Esophagus muscularis mucosa (tissue), 4 donors: ENCODE data around the gene BDH1. TPM values are rescaled to one million over a fixed set of nuclear protein-coding genes. Genes with fewer than 3 reads are reported as not detected.

Experiments
- DNase-seq: peaks from one replicate; pipeline ENCODE4 v3.0.0-alpha.2; 2017; ENCODE audit errors: extremely low spot score
- H3K27ac ChIP-seq, 4 donors: fragments of 200-600 bp; sonication (generic); replicated peaks in 1 of 4; 1 replicate in 3 of 4; 2 replicates in 1 of 4; pipeline ENCODE4 v1.5.1; 2016 to 2019; ENCODE audit warnings: mild to moderate bottlenecking in 1 of 4
- H3K27me3 ChIP-seq, 4 donors: fragments of 200-600 bp; sonication (generic); one replicate each; pipeline versions ENCODE4 v1.5.1 to v1.6.0; 2016 to 2019
- H3K36me3 ChIP-seq, 4 donors: fragments of 200-600 bp; sonication (generic); one replicate each; pipeline ENCODE4 v1.5.1; 2016 to 2019
- H3K4me1 ChIP-seq, 4 donors: fragments of 200-600 bp; sonication (generic); one replicate each; pipeline ENCODE4 v1.5.1; 2016 to 2019
- H3K4me3 ChIP-seq, 4 donors: fragments of 200-600 bp; sonication (generic); 1 replicate in 2 of 4; 2 replicates in 2 of 4; pipeline ENCODE4 v1.5.1; 2016 to 2019; ENCODE audit warnings: mild to moderate bottlenecking in 4 of 4, moderate library complexity in 1 of 4
- H3K9me3 ChIP-seq, 4 donors: fragments of 200-600 bp; sonication (generic); 1 replicate in 3 of 4; 2 replicates in 1 of 4; pipeline ENCODE4 v1.5.1; 2016 to 2019
- EP300 ChIP-seq: sonication (generic); formaldehyde crosslinking; IDR thresholded peaks from one replicate; pipeline ENCODE4 v1.6.1; 2017; ENCODE audit warnings: antibody characterized with exemption
- POLR2A ChIP-seq: fragments of 450-650 bp; IDR thresholded peaks from one replicate; pipeline ENCODE4 v1.6.1; 2017; ENCODE audit warnings: antibody characterized with exemption, moderate library complexity, mild to moderate bottlenecking, low read depth
- POLR2AphosphoS5 ChIP-seq, 2 donors: sonication (generic); formaldehyde crosslinking; IDR thresholded peaks; one replicate each; pipeline ENCODE4 v1.6.1; 2017; ENCODE audit warnings: antibody characterized with exemption in 2 of 2
- WGBS: methylation state at CpG from one replicate; pipeline ENCODE4 v1.1.5; 2018; 5-methylcytosine and 5-hydroxymethylcytosine counted together
- intact Hi-C: fragments of 100-400 bp; cut with DNase I; formaldehyde crosslinking; loops from one replicate; pipeline ENCODE4 v1.15.1; 2023
- total RNA-seq, 4 donors: library from RNA; depleted of rRNA; stranded (reverse); fragments of >200 nt; gene quantifications; one replicate each; pipeline versions ENCODE4 v1.1.0 to v1.2.1, GENCODE V29; 2016
- TF ChIP-seq, protein P1 (sequence below), 3 experiments: fragments of 200-600 bp in 2 of 3; fragments of 450-650 bp in 1 of 3; sonication (generic) in 2 of 3; IDR thresholded peaks; one replicate each; pipeline ENCODE4 v1.5.1; 2017 to 2019; ENCODE audit warnings: antibody characterized with exemption in 3 of 3, mild to moderate bottlenecking in 2 of 3, moderate library complexity in 1 of 3

The BDH1 gene
- total RNA-seq, 4 donors from 2014 or later, result 9.1 to 18.7 (median 14.6) TPM

DNA sequence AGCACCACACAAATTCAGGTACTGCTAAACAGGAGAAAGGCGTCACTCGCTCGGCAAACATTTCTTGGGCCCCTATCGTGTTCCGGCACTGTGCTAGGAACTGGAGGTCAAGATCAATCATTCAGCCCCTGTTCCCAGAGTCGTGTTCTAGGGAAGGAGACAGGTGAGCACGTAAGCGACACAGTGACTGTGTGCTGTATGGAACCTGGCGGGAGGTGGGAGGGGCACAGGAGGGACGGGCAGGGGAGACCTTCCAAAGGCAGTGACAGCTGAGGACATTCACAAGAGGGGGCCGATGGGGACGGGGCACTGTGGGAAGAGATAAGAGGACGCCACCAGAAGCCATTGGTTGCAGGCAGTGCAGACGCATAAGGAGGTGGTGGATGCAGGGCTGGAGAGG lies 32.2 kb downstream of the BDH1 start:
- Histone ChIP-seq H3K27me3 (no peaks in the 10 kb centered on the region), H3K27ac (no peak overlapping the region), H3K4me1 (no peaks in the 10 kb centered on the region), H3K4me3 (no peak overlapping the region), H3K9me3 (no peaks in the 10 kb centered on the region), H3K36me3 (peaks cover 0 to 65% (median 19%) of the 10 kb centered on the region in 4 donors)
- DNase-seq, result no peak
- intact Hi-C loops, result no loop called here
- 86% methylated on average over 14 of the region's 14 CpGs for WGBS
- TF ChIP-seq POLR2A (no peak), EP300 (no peak), POLR2AphosphoS5 (IDR thresholded peaks at IDR 0.05) (no peak)
- TF ChIP-seq, protein P1, sequence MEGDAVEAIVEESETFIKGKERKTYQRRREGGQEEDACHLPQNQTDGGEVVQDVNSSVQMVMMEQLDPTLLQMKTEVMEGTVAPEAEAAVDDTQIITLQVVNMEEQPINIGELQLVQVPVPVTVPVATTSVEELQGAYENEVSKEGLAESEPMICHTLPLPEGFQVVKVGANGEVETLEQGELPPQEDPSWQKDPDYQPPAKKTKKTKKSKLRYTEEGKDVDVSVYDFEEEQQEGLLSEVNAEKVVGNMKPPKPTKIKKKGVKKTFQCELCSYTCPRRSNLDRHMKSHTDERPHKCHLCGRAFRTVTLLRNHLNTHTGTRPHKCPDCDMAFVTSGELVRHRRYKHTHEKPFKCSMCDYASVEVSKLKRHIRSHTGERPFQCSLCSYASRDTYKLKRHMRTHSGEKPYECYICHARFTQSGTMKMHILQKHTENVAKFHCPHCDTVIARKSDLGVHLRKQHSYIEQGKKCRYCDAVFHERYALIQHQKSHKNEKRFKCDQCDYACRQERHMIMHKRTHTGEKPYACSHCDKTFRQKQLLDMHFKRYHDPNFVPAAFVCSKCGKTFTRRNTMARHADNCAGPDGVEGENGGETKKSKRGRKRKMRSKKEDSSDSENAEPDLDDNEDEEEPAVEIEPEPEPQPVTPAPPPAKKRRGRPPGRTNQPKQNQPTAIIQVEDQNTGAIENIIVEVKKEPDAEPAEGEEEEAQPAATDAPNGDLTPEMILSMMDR (IDR thresholded peaks at IDR 0.05), result no peak

- H3K27ac ChIP-seq, result no peak overlapping the region
- H3K36me3 ChIP-seq, result peaks cover 0 to 60% (median 19%) of the 10 kb centered on the region in 4 donors
- TF ChIP-seq POLR2AphosphoS5 (IDR thresholded peaks at IDR 0.05) (no peak), EP300 (no peak)
- TF ChIP-seq, protein P1 (IDR thresholded peaks at IDR 0.05), result no peak
- intact Hi-C loops, result no loop called here
- no peak overlapping the region for H3K4me3 ChIP-seq
- no peaks in the 10 kb centered on the region for H3K27me3 ChIP-seq
- H3K4me1 ChIP-seq, result no peaks in the 10 kb centered on the region
- no peaks in the 10 kb centered on the region for H3K9me3 ChIP-seq
- DNase-seq, result no peak
- WGBS, result 67% methylated on average over 3 of the region's 5 CpGs
Measured at GRCh38 chr3:197522881-197523441, 32.8 kb downstream of the BDH1 start.

DNA sequence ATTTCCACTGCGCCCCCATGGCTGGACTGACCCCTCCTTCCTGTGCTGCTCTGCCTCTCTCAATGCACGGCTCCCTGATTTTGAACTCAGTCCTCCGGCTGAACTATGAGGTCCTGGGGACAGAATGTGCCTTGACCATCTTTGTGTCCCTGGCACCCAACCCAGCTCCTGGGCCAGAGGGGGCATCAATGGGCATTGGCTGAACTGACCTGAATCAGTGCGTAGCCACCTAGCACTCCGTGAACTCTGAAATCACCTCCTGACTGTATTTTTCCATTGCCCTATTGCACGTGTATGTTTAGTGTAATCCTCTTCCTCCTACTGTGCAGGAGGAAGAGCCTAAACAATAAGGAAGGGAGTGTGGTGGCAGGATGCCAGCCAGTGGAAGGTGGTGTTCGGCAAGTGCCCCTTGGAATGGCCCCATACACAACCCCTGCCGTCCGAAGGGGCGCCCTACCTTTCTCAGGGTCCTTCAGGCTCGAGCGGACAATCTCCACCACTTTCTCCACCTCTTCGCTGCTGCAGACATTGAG lies 33.5 kb downstream of the BDH1 start:
- no peak overlapping the region for H3K4me3 ChIP-seq
- DNase-seq, result no peak
- TF ChIP-seq POLR2AphosphoS5 (IDR thresholded peaks at IDR 0.05) (no peak), POLR2A (no peak), EP300 (no peak)
- TF ChIP-seq, protein P1 (IDR thresholded peaks at IDR 0.05), result no peak

DNA sequence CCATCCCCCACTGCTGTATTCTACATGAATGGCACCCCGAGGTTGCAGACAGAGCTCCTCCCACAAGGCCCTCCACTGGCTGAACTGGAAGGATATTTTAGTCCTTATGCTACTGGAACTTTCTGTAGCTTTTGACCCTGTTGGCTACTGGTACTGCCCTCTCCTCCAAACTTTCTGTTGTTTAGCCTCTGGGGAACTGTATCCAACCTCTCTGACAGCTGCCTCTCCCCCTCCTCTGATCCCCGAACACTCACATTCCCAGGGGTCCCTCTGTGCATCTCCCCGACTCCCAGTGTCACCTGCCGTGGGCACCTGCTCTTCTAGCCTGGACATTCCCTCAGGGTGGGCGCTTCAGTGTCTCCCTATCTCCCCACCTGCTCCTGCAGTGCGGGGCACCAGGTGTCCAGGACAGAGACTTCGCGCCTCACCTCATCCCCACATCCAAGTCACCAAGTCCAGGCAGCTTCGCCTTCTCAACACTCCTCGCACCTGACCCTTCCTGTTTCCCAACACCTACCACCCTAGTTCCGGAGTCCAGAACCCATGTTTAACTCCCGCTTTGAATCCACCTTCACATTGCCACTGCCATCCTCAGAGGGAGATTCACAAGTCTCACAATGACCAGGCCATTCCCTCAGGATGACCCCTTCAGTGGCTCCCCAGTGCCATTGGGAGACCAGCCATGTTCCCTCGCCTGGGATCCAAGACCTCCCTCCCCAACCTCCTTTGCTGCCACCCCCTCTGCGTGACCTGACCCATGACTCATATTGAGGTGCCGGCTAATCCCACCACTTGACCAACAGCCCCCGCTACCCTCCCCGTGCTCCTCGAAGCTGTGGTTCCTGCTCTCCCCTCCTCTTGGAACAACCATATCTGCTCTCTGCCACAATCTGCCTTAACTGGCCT lies 34.2 kb downstream of the BDH1 start:
- TF ChIP-seq POLR2A, result no peak
- TF ChIP-seq, protein P1 (IDR thresholded peaks at IDR 0.05), result no peak
- TF ChIP-seq POLR2AphosphoS5 (IDR thresholded peaks at IDR 0.05), result no peak
- no peak for TF ChIP-seq EP300
- no peak overlapping the region for H3K27ac ChIP-seq
- 87% methylated on average over 18 of the region's 18 CpGs for WGBS

More for the DNA sequence above, 33.5 kb downstream of the BDH1 start:
- WGBS, result 85% methylated on average over 12 of the region's 13 CpGs
- peaks cover 0 to 53% (median 16%) of the 10 kb centered on the region in 4 donors for H3K36me3 ChIP-seq
- no peak overlapping the region for H3K27ac ChIP-seq
- no peaks in the 10 kb centered on the region for H3K9me3 ChIP-seq
- no peaks in the 10 kb centered on the region for H3K27me3 ChIP-seq
- no peaks in the 10 kb centered on the region for H3K4me1 ChIP-seq
- intact Hi-C loops, result no loop called here

More for the DNA sequence above, 34.2 kb downstream of the BDH1 start:
- peaks cover 0 to 45% (median 16%) of the 10 kb centered on the region in 4 donors for H3K36me3 ChIP-seq
- H3K27me3 ChIP-seq, result no peaks in the 10 kb centered on the region
- no peak overlapping the region for H3K4me3 ChIP-seq
- DNase-seq, result no peak
- H3K4me1 ChIP-seq, result no peaks in the 10 kb centered on the region
- intact Hi-C loops, result no loop called here
- H3K9me3 ChIP-seq, result no peaks in the 10 kb centered on the region
